Endothelial cell of umbilical vein (primary cell): ENCODE data around the gene MATN4.

Source experiments
- EZH2 ChIP-seq: IDR thresholded peaks from 2 replicates; pipeline ENCODE4 v1.6.1; 2012; ENCODE audit warnings: borderline replicate concordance, low read depth, mild to moderate bottlenecking, moderate library complexity, low read length, inconsistent platforms; ENCODE audit not compliant: severe bottlenecking
- FOS ChIP-seq: IDR thresholded peaks from 2 replicates; pipeline ENCODE4 v1.6.1; 2011; ENCODE audit warnings: mild to moderate bottlenecking, low read length, moderate library complexity, borderline replicate concordance; ENCODE audit not compliant: insufficient read depth
- JUN ChIP-seq: IDR thresholded peaks from 2 replicates; pipeline ENCODE4 v1.6.1; 2011; ENCODE audit warnings: borderline replicate concordance, low read depth; ENCODE audit not compliant: insufficient read length, insufficient read depth
- POLR2A ChIP-seq: IDR thresholded peaks from 2 replicates; pipeline ENCODE4 v1.6.1; 2012; ENCODE audit warnings: low read depth, mild to moderate bottlenecking, control low read depth, low read length
- POLR2AphosphoS5 ChIP-seq: IDR thresholded peaks from 2 replicates; pipeline ENCODE4 v1.6.1; 2012; ENCODE audit warnings: low read depth, mild to moderate bottlenecking, control low read depth, low read length, moderate library complexity; ENCODE audit not compliant: insufficient read depth
- TF ChIP-seq, protein P1 (sequence below), 2 donors: IDR thresholded peaks; 1 replicate in 1 of 2; 2 replicates in 1 of 2; pipeline ENCODE4 v1.5.1; 2011; ENCODE audit warnings: low read length in 2 of 2, mild to moderate bottlenecking in 2 of 2, moderate library complexity in 2 of 2, control low read depth in 1 of 2, inconsistent platforms in 1 of 2, low read depth in 1 of 2; ENCODE audit not compliant: insufficient read depth in 1 of 2; ENCODE audit errors: extremely low read depth in 1 of 2
- TF ChIP-seq, protein P2 (sequence below): IDR thresholded peaks from 2 replicates; pipeline ENCODE4 v1.6.1; 2011; ENCODE audit not compliant: insufficient read depth, insufficient read length

- TF ChIP-seq JUN = no peak
- TF ChIP-seq POLR2AphosphoS5 = no peak
- TF ChIP-seq POLR2A = no peak
- TF ChIP-seq, protein P1, sequence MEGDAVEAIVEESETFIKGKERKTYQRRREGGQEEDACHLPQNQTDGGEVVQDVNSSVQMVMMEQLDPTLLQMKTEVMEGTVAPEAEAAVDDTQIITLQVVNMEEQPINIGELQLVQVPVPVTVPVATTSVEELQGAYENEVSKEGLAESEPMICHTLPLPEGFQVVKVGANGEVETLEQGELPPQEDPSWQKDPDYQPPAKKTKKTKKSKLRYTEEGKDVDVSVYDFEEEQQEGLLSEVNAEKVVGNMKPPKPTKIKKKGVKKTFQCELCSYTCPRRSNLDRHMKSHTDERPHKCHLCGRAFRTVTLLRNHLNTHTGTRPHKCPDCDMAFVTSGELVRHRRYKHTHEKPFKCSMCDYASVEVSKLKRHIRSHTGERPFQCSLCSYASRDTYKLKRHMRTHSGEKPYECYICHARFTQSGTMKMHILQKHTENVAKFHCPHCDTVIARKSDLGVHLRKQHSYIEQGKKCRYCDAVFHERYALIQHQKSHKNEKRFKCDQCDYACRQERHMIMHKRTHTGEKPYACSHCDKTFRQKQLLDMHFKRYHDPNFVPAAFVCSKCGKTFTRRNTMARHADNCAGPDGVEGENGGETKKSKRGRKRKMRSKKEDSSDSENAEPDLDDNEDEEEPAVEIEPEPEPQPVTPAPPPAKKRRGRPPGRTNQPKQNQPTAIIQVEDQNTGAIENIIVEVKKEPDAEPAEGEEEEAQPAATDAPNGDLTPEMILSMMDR (IDR thresholded peaks at IDR 0.05; ENCODE audit: extremely low read depth in 1 of 2, insufficient read depth in 1 of 2, low read depth in 1 of 2, low read length in 2 of 2) = no peak
- TF ChIP-seq, protein P2, sequence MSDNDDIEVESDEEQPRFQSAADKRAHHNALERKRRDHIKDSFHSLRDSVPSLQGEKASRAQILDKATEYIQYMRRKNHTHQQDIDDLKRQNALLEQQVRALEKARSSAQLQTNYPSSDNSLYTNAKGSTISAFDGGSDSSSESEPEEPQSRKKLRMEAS = no peak
- no peak for TF ChIP-seq EZH2
- TF ChIP-seq FOS = no peak
Observed at GRCh38 chr20:45328451-45328850, 20.4 kb upstream of the MATN4 start.
